ENCODE results near the gene BLNK. TPM values are rescaled to one million over a fixed set of nuclear protein-coding genes. Genes with fewer than 3 reads are reported as not detected.

BLNK gene
- total and polyA plus RNA-seq, 11 donors: 0.25 to 11.1 (median 0.89) TPM; not detected in 1

DNA sequence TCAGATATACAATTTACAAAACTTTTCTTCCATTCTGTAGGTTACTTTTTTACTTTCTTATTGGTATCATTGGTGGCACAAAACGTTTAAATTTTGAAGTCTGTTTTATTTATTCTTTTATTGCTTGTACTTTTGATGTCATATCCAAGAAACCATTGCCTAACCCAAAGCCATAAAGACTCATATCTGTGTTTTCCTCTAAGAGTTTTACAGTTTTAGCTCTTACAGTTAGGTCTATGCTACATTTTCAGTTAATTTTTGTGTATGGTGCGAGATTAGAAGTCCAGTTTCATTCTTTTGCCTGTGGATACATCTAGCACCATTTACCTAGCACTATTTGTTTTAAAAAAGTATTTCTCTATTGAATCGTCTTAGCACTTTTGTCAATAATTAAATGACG is 53.7 kb downstream of the BLNK start:
- Histone ChIP-seq H3K4me1 (no peaks in the 10 kb centered on the region), H3K27ac (no peak overlapping the region), H3K9me3 (no peaks in the 10 kb centered on the region), H3K36me3 (peaks cover 0 to 7% (median 0%) of the 10 kb centered on the region in 9 donors), H3K4me3 (no peak overlapping the region), H3K27me3 (peaks cover 0 to 14% (median 0%) of the 10 kb centered on the region in 9 donors)
- WGBS, 4 donors: 74 to 82% (median 79%) methylated on average over 4 of the region's 4 CpGs
- DNase-seq (no peak), ATAC-seq (no peak)
- intact Hi-C loops (cut with DNase I): no loop called here
- TF ChIP-seq, protein P1, sequence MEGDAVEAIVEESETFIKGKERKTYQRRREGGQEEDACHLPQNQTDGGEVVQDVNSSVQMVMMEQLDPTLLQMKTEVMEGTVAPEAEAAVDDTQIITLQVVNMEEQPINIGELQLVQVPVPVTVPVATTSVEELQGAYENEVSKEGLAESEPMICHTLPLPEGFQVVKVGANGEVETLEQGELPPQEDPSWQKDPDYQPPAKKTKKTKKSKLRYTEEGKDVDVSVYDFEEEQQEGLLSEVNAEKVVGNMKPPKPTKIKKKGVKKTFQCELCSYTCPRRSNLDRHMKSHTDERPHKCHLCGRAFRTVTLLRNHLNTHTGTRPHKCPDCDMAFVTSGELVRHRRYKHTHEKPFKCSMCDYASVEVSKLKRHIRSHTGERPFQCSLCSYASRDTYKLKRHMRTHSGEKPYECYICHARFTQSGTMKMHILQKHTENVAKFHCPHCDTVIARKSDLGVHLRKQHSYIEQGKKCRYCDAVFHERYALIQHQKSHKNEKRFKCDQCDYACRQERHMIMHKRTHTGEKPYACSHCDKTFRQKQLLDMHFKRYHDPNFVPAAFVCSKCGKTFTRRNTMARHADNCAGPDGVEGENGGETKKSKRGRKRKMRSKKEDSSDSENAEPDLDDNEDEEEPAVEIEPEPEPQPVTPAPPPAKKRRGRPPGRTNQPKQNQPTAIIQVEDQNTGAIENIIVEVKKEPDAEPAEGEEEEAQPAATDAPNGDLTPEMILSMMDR (IDR thresholded peaks at IDR 0.05): no peak
- no peak for TF ChIP-seq POLR2A (IDR thresholded peaks at IDR 0.05)

DNA sequence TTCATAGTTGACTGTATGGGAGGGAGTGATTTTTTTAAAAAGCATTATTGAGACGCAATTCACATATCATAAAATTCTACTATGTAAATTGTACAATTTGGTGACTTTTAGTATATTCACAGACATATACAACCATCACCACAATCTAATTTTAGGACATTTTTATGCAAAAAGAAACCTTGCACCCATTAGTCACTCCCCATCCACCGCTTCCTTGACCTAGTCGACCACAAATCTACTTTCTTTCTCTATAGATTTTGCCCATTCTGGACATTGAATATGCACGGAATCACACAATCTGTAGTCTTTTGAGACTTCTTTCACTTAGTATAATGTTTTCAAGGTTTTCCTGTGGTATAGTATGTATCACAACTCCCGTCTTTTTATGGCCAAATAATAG is 54.6 kb downstream of the BLNK start:
- H3K27ac ChIP-seq: no peak overlapping the region
- H3K4me1 ChIP-seq: no peaks in the 10 kb centered on the region
- H3K4me3 ChIP-seq: no peak overlapping the region
- TF ChIP-seq POLR2A (IDR thresholded peaks at IDR 0.05): no peak
- TF ChIP-seq, protein P1 (IDR thresholded peaks at IDR 0.05): no peak
- no peak for ATAC-seq
- 89 to 90% (median 89%) methylated on average over 5 of the region's 5 CpGs for WGBS, 4 donors
- no peak for DNase-seq
- no peaks in the 10 kb centered on the region for H3K9me3 ChIP-seq
- H3K36me3 ChIP-seq: peaks cover 0 to 3% (median 0%) of the 10 kb centered on the region in 9 donors
- H3K27me3 ChIP-seq: peaks cover 0 to 14% (median 0%) of the 10 kb centered on the region in 9 donors
- intact Hi-C loops (cut with DNase I): no loop called here

DNA sequence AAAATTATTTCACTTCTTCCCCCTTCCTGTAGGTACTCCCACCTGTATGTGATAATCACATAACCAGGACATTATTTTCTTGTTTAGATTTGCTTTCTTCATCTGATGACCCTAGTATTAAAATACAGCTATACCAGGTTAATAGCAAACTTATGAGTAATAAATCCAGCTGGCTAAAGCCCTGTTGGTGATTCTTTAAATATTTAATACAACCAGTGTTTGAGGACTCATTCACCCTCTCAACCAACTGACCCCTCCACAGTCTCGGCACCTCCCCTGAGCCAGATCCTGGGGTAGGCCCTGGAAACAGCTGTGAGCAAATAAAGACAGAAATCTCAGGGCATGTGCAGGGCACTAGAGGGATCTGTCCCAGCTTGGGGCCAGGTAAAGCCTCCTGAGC is 58.5 kb downstream of the BLNK start:
- no peak for DNase-seq
- H3K27me3 ChIP-seq: peaks cover 0 to 19% (median 0%) of the 10 kb centered on the region in 9 donors
- no peak for TF ChIP-seq POLR2A (IDR thresholded peaks at IDR 0.05)
- TF ChIP-seq, protein P1 (IDR thresholded peaks at IDR 0.05): no peak

DNA sequence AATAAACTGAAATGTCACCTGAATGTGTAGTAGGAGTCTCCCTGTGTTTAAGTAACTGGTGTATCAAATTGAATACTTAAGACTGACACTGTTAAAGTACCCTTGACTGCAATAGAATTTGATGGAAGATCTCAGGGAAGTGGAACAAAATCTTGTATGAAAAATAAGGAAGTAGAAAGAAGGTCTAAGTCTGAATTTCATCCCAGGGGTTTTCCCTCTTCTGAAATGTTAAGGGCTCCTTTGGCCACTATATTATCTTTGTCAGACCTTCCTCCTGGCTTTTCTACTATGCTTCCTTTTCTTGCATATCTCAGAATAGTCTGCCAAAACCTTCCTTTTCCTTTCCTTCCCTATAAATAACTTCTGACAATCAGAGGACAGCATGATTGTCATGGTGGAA is 59.6 kb downstream of the BLNK start:
- no peaks in the 10 kb centered on the region for H3K4me1 ChIP-seq
- no peaks in the 10 kb centered on the region for H3K9me3 ChIP-seq
- no peak overlapping the region for H3K27ac ChIP-seq
- TF ChIP-seq POLR2A (IDR thresholded peaks at IDR 0.05): no peak
- TF ChIP-seq, protein P1 (IDR thresholded peaks at IDR 0.05): no peak
- DNase-seq (no peak), ATAC-seq (no peak)
- peaks cover 0 to 19% (median 0%) of the 10 kb centered on the region in 9 donors for H3K27me3 ChIP-seq
- intact Hi-C loops (cut with DNase I): no loop called here
- H3K4me3 ChIP-seq: no peak overlapping the region
- peaks cover 0 to 7% (median 0%) of the 10 kb centered on the region in 9 donors for H3K36me3 ChIP-seq

More for the DNA sequence above, 58.5 kb downstream of the BLNK start:
- Histone ChIP-seq H3K4me1 (no peaks in the 10 kb centered on the region), H3K9me3 (no peaks in the 10 kb centered on the region), H3K36me3 (peaks cover 0 to 7% (median 0%) of the 10 kb centered on the region in 9 donors), H3K4me3 (no peak overlapping the region), H3K27ac (no peak overlapping the region)
- ATAC-seq: no peak
- 89 to 95% (median 93%) methylated on average over 1 of the region's 1 CpG for WGBS, 4 donors
- intact Hi-C loops (cut with DNase I): no loop called here
